Panc1 (cell line): ENCODE measurements around the gene RPL26. TPM values are rescaled to one million over a fixed set of nuclear protein-coding genes. Genes with fewer than 3 reads are reported as not detected.

Source experiments
- ATAC-seq: fragments of 200-7000 bp; cut with Tn5 transposase; 2 replicates; pipeline ENCODE4 v1.9.1; 2020; ENCODE audit warnings: mild to moderate bottlenecking, moderate library complexity
- BruUV-seq: library from RNA; stranded (reverse); fragments of 400-500 nt; replicated peaks from 2 replicates; lab custom pipeline; 2021; lab: Mats Ljungman, UMichigan
- CTCF ChIA-PET: fragments of 300-600 bp; sonication (Branson Sonifier 250); formaldehyde crosslinking; loops from one replicate; lab custom pipeline; 2022; ENCODE audit warnings: antibody characterized with exemption; lab: Charles Lee
- POLR2A ChIA-PET: fragments of 300-600 bp; sonication (Branson Sonifier 250); formaldehyde crosslinking; loops from one replicate; lab custom pipeline; 2022; ENCODE audit warnings: antibody characterized with exemption; lab: Charles Lee
- DNase-seq: peaks from one replicate; pipeline ENCODE4 v3.0.0-alpha.2; 2010; ENCODE audit warnings: low read depth, low spot score
- H3K27ac ChIP-seq: 2 replicates; pipeline ENCODE4 v1.5.1; 2011; ENCODE audit warnings: mild to moderate bottlenecking, low read length, inconsistent platforms
- H3K27me3 ChIP-seq: fragments of 200-500 bp; sonication (Bioruptor generic); 2 replicates; pipeline ENCODE4 v1.6.0; 2014; ENCODE audit warnings: low read length, inconsistent platforms; ENCODE audit not compliant: control insufficient read depth, insufficient read depth
- H3K36me3 ChIP-seq: fragments of 200-500 bp; sonication (Bioruptor generic); 2 replicates; pipeline ENCODE4 v1.5.1; 2014; ENCODE audit warnings: inconsistent platforms, mild to moderate bottlenecking, low read length, moderate library complexity; ENCODE audit not compliant: control insufficient read depth, insufficient read depth
- H3K4me1 ChIP-seq: 2 replicates; pipeline ENCODE4 v1.5.1; 2011; ENCODE audit warnings: inconsistent platforms, mild to moderate bottlenecking, low read length, moderate library complexity; ENCODE audit not compliant: control insufficient read depth, insufficient read depth
- H3K4me3 ChIP-seq, 2 experiments: 2 replicates each; pipeline ENCODE4 v1.5.1; 2011 to 2012; ENCODE audit warnings: low read depth in 2 of 2, low read length in 2 of 2, mild to moderate bottlenecking in 2 of 2, inconsistent platforms in 1 of 2, moderate library complexity in 1 of 2
- H3K9me3 ChIP-seq: fragments of 200-500 bp; sonication (Bioruptor generic); 2 replicates; pipeline ENCODE4 v1.5.1; 2014; ENCODE audit warnings: low read depth, mild to moderate bottlenecking, inconsistent platforms, low read length, moderate library complexity; ENCODE audit not compliant: control insufficient read depth, insufficient read depth
- CTCF ChIP-seq: fragments of 450-650 bp; IDR thresholded peaks from 2 replicates; pipeline ENCODE4 v1.5.1; 2017; ENCODE audit warnings: mild to moderate bottlenecking
- POLR2AphosphoS5 ChIP-seq: IDR thresholded peaks from 2 replicates; pipeline ENCODE4 v1.6.1; 2012; ENCODE audit warnings: mild to moderate bottlenecking, low read depth, low read length, moderate library complexity
- SIN3A ChIP-seq: IDR thresholded peaks from 2 replicates; pipeline ENCODE4 v1.6.1; 2012; ENCODE audit warnings: low read depth, mild to moderate bottlenecking, low read length, moderate library complexity, borderline replicate concordance; ENCODE audit not compliant: insufficient read depth
- TCF7L2 ChIP-seq: IDR thresholded peaks from 2 replicates; pipeline ENCODE4 v1.6.1; 2011; ENCODE audit warnings: mild to moderate bottlenecking, low read depth, low read length, inconsistent platforms
- in situ Hi-C: cut with HindIII; loops from 2 replicates; pipeline ENCODE4 v1.10.0; 2016; ENCODE audit warnings: low sequenced_read_pairs, low pct_unique_long_range_greater_than_20kb
- intact Hi-C: fragments of 100-400 bp; cut with micrococcal nuclease; formaldehyde crosslinking; loops from one replicate; pipeline ENCODE4 v1.10.0; 2022; ENCODE audit not compliant: unreplicated experiment
- total RNA-seq: library from RNA; stranded (reverse); gene quantifications from one replicate; pipeline ENCODE4 v1.2.1, GENCODE V29; 2021; ENCODE audit not compliant: unreplicated experiment
- TF ChIP-seq, protein P1 (sequence below), 2 experiments: IDR thresholded peaks; 2 replicates each; pipeline ENCODE4 v1.6.1; 2011 to 2012; ENCODE audit warnings: low read depth in 2 of 2, control low read depth in 1 of 2, low read length in 1 of 2, mild to moderate bottlenecking in 1 of 2, moderate library complexity in 1 of 2; ENCODE audit not compliant: insufficient read depth in 1 of 2

Gene RPL26
- total RNA-seq, 1 experiment from 2014 or later: 865 TPM

DNA sequence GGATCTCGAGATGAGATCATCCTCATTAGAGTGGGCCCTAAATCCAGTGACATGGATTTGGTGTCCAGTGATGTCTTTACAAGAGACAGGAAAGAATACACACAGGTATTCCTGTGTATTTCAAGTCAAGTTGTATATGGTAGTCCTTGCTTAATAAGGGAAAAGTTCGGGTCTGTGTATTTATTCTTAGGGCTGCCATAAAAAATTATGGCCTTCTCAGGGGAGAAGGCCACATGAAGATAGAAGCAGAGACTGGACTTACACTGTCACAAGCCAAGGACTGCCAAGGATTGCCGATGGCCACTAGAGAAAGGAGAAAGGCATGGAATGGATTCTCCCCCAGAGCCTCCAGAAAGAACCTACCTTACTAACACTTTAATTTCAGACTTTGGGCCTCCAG lies 14.8 kb downstream of the RPL26 start:
- ChIA-PET POLR2A (interaction anchor here (0.7 kb wide), 1 partner anchor 18 kb away, joined by 6 read pairs; no protein-coding TSS in a partner anchor), CTCF (no interaction called here)
- intact Hi-C loops: no loop called here
- ATAC-seq (no peak), DNase-seq (no peak)
- no peak for TF ChIP-seq CTCF
- no peak for TF ChIP-seq POLR2AphosphoS5
- TF ChIP-seq, protein P1, sequence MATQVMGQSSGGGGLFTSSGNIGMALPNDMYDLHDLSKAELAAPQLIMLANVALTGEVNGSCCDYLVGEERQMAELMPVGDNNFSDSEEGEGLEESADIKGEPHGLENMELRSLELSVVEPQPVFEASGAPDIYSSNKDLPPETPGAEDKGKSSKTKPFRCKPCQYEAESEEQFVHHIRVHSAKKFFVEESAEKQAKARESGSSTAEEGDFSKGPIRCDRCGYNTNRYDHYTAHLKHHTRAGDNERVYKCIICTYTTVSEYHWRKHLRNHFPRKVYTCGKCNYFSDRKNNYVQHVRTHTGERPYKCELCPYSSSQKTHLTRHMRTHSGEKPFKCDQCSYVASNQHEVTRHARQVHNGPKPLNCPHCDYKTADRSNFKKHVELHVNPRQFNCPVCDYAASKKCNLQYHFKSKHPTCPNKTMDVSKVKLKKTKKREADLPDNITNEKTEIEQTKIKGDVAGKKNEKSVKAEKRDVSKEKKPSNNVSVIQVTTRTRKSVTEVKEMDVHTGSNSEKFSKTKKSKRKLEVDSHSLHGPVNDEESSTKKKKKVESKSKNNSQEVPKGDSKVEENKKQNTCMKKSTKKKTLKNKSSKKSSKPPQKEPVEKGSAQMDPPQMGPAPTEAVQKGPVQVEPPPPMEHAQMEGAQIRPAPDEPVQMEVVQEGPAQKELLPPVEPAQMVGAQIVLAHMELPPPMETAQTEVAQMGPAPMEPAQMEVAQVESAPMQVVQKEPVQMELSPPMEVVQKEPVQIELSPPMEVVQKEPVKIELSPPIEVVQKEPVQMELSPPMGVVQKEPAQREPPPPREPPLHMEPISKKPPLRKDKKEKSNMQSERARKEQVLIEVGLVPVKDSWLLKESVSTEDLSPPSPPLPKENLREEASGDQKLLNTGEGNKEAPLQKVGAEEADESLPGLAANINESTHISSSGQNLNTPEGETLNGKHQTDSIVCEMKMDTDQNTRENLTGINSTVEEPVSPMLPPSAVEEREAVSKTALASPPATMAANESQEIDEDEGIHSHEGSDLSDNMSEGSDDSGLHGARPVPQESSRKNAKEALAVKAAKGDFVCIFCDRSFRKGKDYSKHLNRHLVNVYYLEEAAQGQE (IDR thresholded peaks at IDR 0.05; ENCODE audit: insufficient read depth in 1 of 2, low read depth in 2 of 2, low read length in 1 of 2): no peak
- TF ChIP-seq TCF7L2: no peak
- H3K4me1 ChIP-seq: no peaks in the 10 kb centered on the region
- BruUV-seq: no TSS peak
- H3K36me3 ChIP-seq: no peaks in the 10 kb centered on the region; the same call in 1 of the 2 replicates
- no peaks in the 10 kb centered on the region for H3K9me3 ChIP-seq
- in situ Hi-C loops: no loop called here
- no peak overlapping the region for H3K4me3 ChIP-seq
- no peak overlapping the region for H3K27ac ChIP-seq
- no peaks in the 10 kb centered on the region for H3K27me3 ChIP-seq

GRCh38 chr17:8366231-8366630 lies 16.8 kb downstream of the RPL26 start:
- no peak for DNase-seq
- Histone ChIP-seq H3K27ac (no peak overlapping the region), H3K4me3 (no peak overlapping the region), H3K27me3 (no peaks in the 10 kb centered on the region), H3K36me3 (no peaks in the 10 kb centered on the region; the same call in 1 of the 2 replicates), H3K4me1 (no peaks in the 10 kb centered on the region), H3K9me3 (no peaks in the 10 kb centered on the region)
- no peak for TF ChIP-seq TCF7L2
- no peak for TF ChIP-seq CTCF
- TF ChIP-seq POLR2AphosphoS5: no peak
- TF ChIP-seq, protein P1 (IDR thresholded peaks at IDR 0.05; ENCODE audit: insufficient read depth in 1 of 2, low read depth in 2 of 2, low read length in 1 of 2): no peak
- TF ChIP-seq SIN3A: no peak
- POLR2A ChIA-PET: no interaction called here
- in situ Hi-C loops (no loop called here), intact Hi-C loops (no loop called here)
- no peak for ATAC-seq
- CTCF ChIA-PET: no interaction called here
- BruUV-seq: no TSS peak
